HepG2 (cell line): ENCODE measurements around the gene HIC1. TPM values are rescaled to one million over a fixed set of nuclear protein-coding genes. Genes with fewer than 3 reads are reported as not detected.

Experiments used
- ATAC-seq: fragments of 200-7000 bp; cut with Tn5 transposase; 3 replicates; pipeline ENCODE4 v1.9.1; 2020; ENCODE audit warnings: mild to moderate bottlenecking, moderate library complexity
- BruUV-seq: library from RNA; stranded (reverse); fragments of 400-500 nt; replicated peaks from 2 replicates; lab custom pipeline; 2021; lab: Mats Ljungman, UMichigan
- CTCF ChIA-PET: fragments of 300-600 bp; formaldehyde crosslinking; extraction: SDS; loops from one replicate; lab custom pipeline; 2021; ENCODE audit warnings: low total read pairs, inconsistent platforms, low intra/inter-chr PET ratio; lab: Yijun Ruan, JAX
- POLR2A ChIA-PET: fragments of 350-600 bp; sonication (Branson Sonifier 250); formaldehyde crosslinking; loops from one replicate; lab custom pipeline; 2020; ENCODE audit warnings: antibody characterized with exemption, inconsistent platforms; lab: Yijun Ruan, JAX
- DNase-seq: peaks from one replicate; pipeline ENCODE4 v3.0.0-alpha.2; 2015; ENCODE audit warnings: low spot score
- FAIRE-seq: peaks from 3 replicates; lab custom pipeline; 2011; peaks lifted over from hg19 to GRCh38; lab: Jason Lieb, UNC
- H2AFZ ChIP-seq: one replicate; pipeline ENCODE4 v1.6.1; 2011; ENCODE audit warnings: low read length, inconsistent platforms
- H3K27ac ChIP-seq: fragments of 300-600 bp; 3 replicates; pipeline ENCODE4 v1.8.0; 2011; ENCODE audit warnings: mixed run types, mild to moderate bottlenecking, mixed read lengths, low read length, inconsistent platforms; ENCODE audit not compliant: insufficient read depth; ENCODE audit errors: extremely low read length
- H3K27me3 ChIP-seq, 2 experiments: fragments of 200-600 bp in 1 of 2; 2 replicates in 1 of 2; 3 replicates in 1 of 2; pipeline versions ENCODE4 v1.6.0 to v1.8.0; 2011; ENCODE audit warnings: low read length in 2 of 2, mild to moderate bottlenecking in 2 of 2, moderate library complexity in 2 of 2, inconsistent platforms in 1 of 2; ENCODE audit not compliant: insufficient read depth in 2 of 2, control insufficient read depth in 1 of 2
- H3K36me3 ChIP-seq, 2 experiments: fragments of 200-600 bp in 1 of 2; replicated peaks in 1 of 2; 2 replicates in 1 of 2; 3 replicates in 1 of 2; pipeline versions ENCODE4 v1.5.1 to v1.8.0; 2011; ENCODE audit warnings: low read length in 2 of 2, inconsistent platforms in 1 of 2; ENCODE audit not compliant: insufficient read depth in 2 of 2, control insufficient read depth in 1 of 2
- H3K4me1 ChIP-seq: 2 replicates; pipeline ENCODE4 v1.5.1; 2012; ENCODE audit warnings: low read length, inconsistent platforms; ENCODE audit not compliant: insufficient read depth
- H3K4me2 ChIP-seq: 2 replicates; pipeline ENCODE4 v1.6.0; 2011; ENCODE audit warnings: low read depth, low read length, inconsistent platforms
- H3K4me3 ChIP-seq, 3 experiments: fragments of 200-600 bp in 1 of 3; sonication (generic), shearing (Covaris generic) in 1 of 3; replicated peaks in 1 of 3; 2 replicates each; pipeline ENCODE4 v1.5.1; 2011 to 2016; ENCODE audit warnings: low read length in 3 of 3, inconsistent platforms in 2 of 3, low read depth in 2 of 3, mild to moderate bottlenecking in 2 of 3, control low read depth in 1 of 3, mixed read lengths in 1 of 3; ENCODE audit not compliant: insufficient read depth in 1 of 3
- H3K79me2 ChIP-seq: one replicate; pipeline ENCODE4 v1.6.1; 2011; ENCODE audit warnings: low read length, inconsistent platforms; ENCODE audit not compliant: insufficient read depth
- H3K9ac ChIP-seq: 2 replicates; pipeline ENCODE4 v1.6.0; 2011; ENCODE audit warnings: mild to moderate bottlenecking, low read depth, low read length, inconsistent platforms; ENCODE audit not compliant: insufficient read depth
- H3K9me3 ChIP-seq: 2 replicates; pipeline ENCODE4 v1.5.1; 2012; ENCODE audit warnings: mild to moderate bottlenecking, low read length
- H4K20me1 ChIP-seq: 2 replicates; pipeline ENCODE4 v1.6.0; 2011; ENCODE audit warnings: inconsistent platforms, mild to moderate bottlenecking, low read length, moderate library complexity; ENCODE audit not compliant: insufficient read depth
- ATRX ChIP-seq: sonication (generic); formaldehyde crosslinking; IDR thresholded peaks from 2 replicates; pipeline ENCODE4 v1.4.0; 2020; ENCODE audit warnings: missing genetic modification reagents, borderline replicate concordance
- EEA1 ChIP-seq: sonication (generic); formaldehyde crosslinking; IDR thresholded peaks from 2 replicates; pipeline ENCODE4 v1.5.1; 2020; ENCODE audit warnings: mild to moderate bottlenecking, missing genetic modification reagents, borderline replicate concordance
- HNF4A ChIP-seq: sonication (generic); formaldehyde crosslinking; IDR thresholded peaks from 2 replicates; pipeline ENCODE4 v1.4.0; 2020; ENCODE audit warnings: missing genetic modification reagents
- HNF4G ChIP-seq, 2 experiments: sonication (generic) in 1 of 2; formaldehyde crosslinking in 1 of 2; IDR thresholded peaks; 2 replicates each; pipeline versions ENCODE4 v1.4.0 to v1.6.1; 2011 to 2020; ENCODE audit warnings: borderline replicate concordance in 2 of 2, low read depth in 2 of 2, mild to moderate bottlenecking in 2 of 2, low read length in 1 of 2, missing genetic modification reagents in 1 of 2, moderate library complexity in 1 of 2
- POLR2A ChIP-seq, 2 experiments: IDR thresholded peaks; 2 replicates each; pipeline ENCODE4 v1.6.1; 2011; ENCODE audit warnings: low read depth in 2 of 2, low read length in 2 of 2, mild to moderate bottlenecking in 1 of 2, moderate library complexity in 1 of 2; ENCODE audit not compliant: insufficient read depth in 1 of 2
- SNAPC5 ChIP-seq: sonication (generic); formaldehyde crosslinking; IDR thresholded peaks from 2 replicates; pipeline ENCODE4 v1.8.1; 2023; ENCODE audit warnings: mild to moderate bottlenecking, missing genetic modification reagents, borderline replicate concordance
- SP2 ChIP-seq: sonication (generic); formaldehyde crosslinking; IDR thresholded peaks from 2 replicates; pipeline ENCODE4 v1.5.1; 2020; ENCODE audit warnings: mild to moderate bottlenecking, missing genetic modification reagents
- YEATS4 ChIP-seq: sonication (generic); formaldehyde crosslinking; IDR thresholded peaks from 2 replicates; pipeline ENCODE4 v1.4.0; 2020; ENCODE audit warnings: missing genetic modification reagents, borderline replicate concordance
- ZNF574 ChIP-seq: sonication (generic); formaldehyde crosslinking; IDR thresholded peaks from 2 replicates; pipeline ENCODE4 v1.4.0; 2020; ENCODE audit warnings: missing genetic modification reagents
- ZNF616 ChIP-seq: sonication (generic); formaldehyde crosslinking; IDR thresholded peaks from 2 replicates; pipeline ENCODE4 v1.5.0; 2020; ENCODE audit warnings: low read depth, mild to moderate bottlenecking, missing genetic modification reagents
- ZNF644 ChIP-seq: IDR thresholded peaks from 2 replicates; pipeline ENCODE4 v1.6.1; 2016; ENCODE audit warnings: low read depth
- ZNF740 ChIP-seq: sonication (generic); formaldehyde crosslinking; IDR thresholded peaks from 2 replicates; pipeline ENCODE4 v1.4.0; 2020; ENCODE audit warnings: missing genetic modification reagents
- ZNF777 ChIP-seq: sonication (generic); formaldehyde crosslinking; IDR thresholded peaks from 2 replicates; pipeline ENCODE4 v1.4.0; 2020; ENCODE audit warnings: missing genetic modification reagents
- WGBS: methylation state at CpG from one replicate; pipeline ENCODE4 v1.1.6; 2017; ENCODE audit warnings: low lambda C conversion rate; 5-methylcytosine and 5-hydroxymethylcytosine counted together
- in situ Hi-C: cut with HindIII; loops from 2 replicates; pipeline ENCODE4 v1.10.0; 2017; ENCODE audit warnings: low pct_unique_long_range_greater_than_20kb; ENCODE audit not compliant: extremely low pct_ligation_motif_present
- intact Hi-C: fragments of 100-400 bp; cut with micrococcal nuclease; formaldehyde crosslinking; loops from one replicate; pipeline ENCODE4 v1.10.0; 2022; ENCODE audit not compliant: unreplicated experiment
- polyA plus RNA-seq, 8 experiments: library from polyadenylated mRNA; depleted of rRNA in 3 of 8; stranded (reverse) in 7 of 8; unstranded in 1 of 8; fragments of >200 nt; fragmentation: Illumina TruSeq in 4 of 8; extraction: Trizol in 4 of 8; gene quantifications; 2 replicates each; pipeline versions ENCODE4 v1.2.1 to v1.2.3, GENCODE V29; 2011 to 2016; ENCODE audit warnings: low read depth in 4 of 8, missing spikeins in 1 of 8, mixed read lengths in 1 of 8; ENCODE audit not compliant: insufficient read depth in 1 of 8
- total RNA-seq, 5 experiments: library from RNA; depleted of rRNA; stranded (reverse); fragments of >200 nt; fragmentation: Illumina TruSeq; extraction: Trizol; gene quantifications; 2 replicates each; pipeline ENCODE4 v1.2.3, GENCODE V29; 2016; ENCODE audit warnings: low read depth in 1 of 5
- TF ChIP-seq, protein P1 (sequence below): sonication (generic); formaldehyde crosslinking; IDR thresholded peaks from 2 replicates; pipeline ENCODE4 v1.4.0; 2020; ENCODE audit warnings: mild to moderate bottlenecking, missing genetic modification reagents, borderline replicate concordance
- TF ChIP-seq, protein P2 (sequence below): sonication (generic); formaldehyde crosslinking; IDR thresholded peaks from 2 replicates; pipeline ENCODE4 v1.4.0; 2020; ENCODE audit warnings: mild to moderate bottlenecking, low read depth, missing genetic modification reagents
- TF ChIP-seq, protein P3 (sequence below): sonication (generic); formaldehyde crosslinking; IDR thresholded peaks from 2 replicates; pipeline ENCODE4 v1.5.0; 2020; ENCODE audit warnings: missing genetic modification reagents, mild to moderate bottlenecking, borderline replicate concordance

HIC1 gene
- total and polyA plus RNA-seq, 2 of the 13 experiments (the other 11 are each of a cell fraction or from before 2014, with no cell fraction given): 0.04 to 0.31 TPM

GRCh38 chr17:2094891-2095535, 40.1 kb downstream of the HIC1 start:
- Histone ChIP-seq H3K4me1 (peaks cover 39% of the 10 kb centered on the region), H3K4me3 (peak overlapping the region in 1 of 3 experiments; percentile 14; a peak in 1 of 6 replicates), H3K36me3 (peaks cover 0 to 11% of the 10 kb centered on the region in 2 experiments; a peak in 1 of 5 replicates), H3K27ac (peak overlapping the region; percentile 81), H3K79me2 (no peaks in the 10 kb centered on the region), H3K4me2 (peak overlapping the region; percentile 58), H4K20me1 (no peaks in the 10 kb centered on the region), H3K9me3 (no peaks in the 10 kb centered on the region), H2AFZ (no peak overlapping the region), H3K27me3 (no peaks in the 10 kb centered on the region), H3K9ac (peak overlapping the region; percentile 48)
- 36% methylated on average over 9 of the region's 12 CpGs for WGBS
- ChIA-PET CTCF (interaction anchor here (1.6 to 2.2 kb wide), 2 partner anchors 137 to 150 kb away, joined by 4 to 26 read pairs; no protein-coding TSS in a partner anchor), POLR2A (interaction anchor here (1.2 kb wide), 1 partner anchor 150 kb away, joined by 7 read pairs; no protein-coding TSS in a partner anchor)
- in situ Hi-C loops: loop anchor here (5.0 kb wide), 1 partner anchor 147 kb away; no protein-coding TSS in a partner anchor
- BruUV-seq: no TSS peak
- peak; percentile 92 for DNase-seq
- ATAC-seq: peak; percentile 100
- peak; percentile 97 for FAIRE-seq
- intact Hi-C loops: loop anchor here (1.0 to 5.0 kb wide), 3 partner anchors 62 to 149 kb away; no protein-coding TSS in a partner anchor
- peak; percentile 91 for TF ChIP-seq HNF4A (CRISPR knock-in tag)
- TF ChIP-seq, protein P1, sequence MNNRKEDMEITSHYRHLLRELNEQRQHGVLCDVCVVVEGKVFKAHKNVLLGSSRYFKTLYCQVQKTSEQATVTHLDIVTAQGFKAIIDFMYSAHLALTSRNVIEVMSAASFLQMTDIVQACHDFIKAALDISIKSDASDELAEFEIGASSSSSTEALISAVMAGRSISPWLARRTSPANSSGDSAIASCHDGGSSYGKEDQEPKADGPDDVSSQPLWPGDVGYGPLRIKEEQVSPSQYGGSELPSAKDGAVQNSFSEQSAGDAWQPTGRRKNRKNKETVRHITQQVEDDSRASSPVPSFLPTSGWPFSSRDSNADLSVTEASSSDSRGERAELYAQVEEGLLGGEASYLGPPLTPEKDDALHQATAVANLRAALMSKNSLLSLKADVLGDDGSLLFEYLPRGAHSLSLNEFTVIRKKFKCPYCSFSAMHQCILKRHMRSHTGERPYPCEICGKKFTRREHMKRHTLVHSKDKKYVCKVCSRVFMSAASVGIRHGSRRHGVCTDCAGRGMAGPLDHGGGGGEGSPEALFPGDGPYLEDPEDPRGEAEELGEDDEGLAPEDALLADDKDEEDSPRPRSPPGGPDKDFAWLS (CRISPR knock-in tag): no peak
- peak in 1 of 2 experiments; percentile 54; a peak in 2 of 4 replicates for TF ChIP-seq POLR2A (IDR thresholded peaks at IDR 0.05; ENCODE audit: insufficient read depth in 1 of 2, low read depth in 2 of 2, low read length in 2 of 2)
- TF ChIP-seq, protein P2, sequence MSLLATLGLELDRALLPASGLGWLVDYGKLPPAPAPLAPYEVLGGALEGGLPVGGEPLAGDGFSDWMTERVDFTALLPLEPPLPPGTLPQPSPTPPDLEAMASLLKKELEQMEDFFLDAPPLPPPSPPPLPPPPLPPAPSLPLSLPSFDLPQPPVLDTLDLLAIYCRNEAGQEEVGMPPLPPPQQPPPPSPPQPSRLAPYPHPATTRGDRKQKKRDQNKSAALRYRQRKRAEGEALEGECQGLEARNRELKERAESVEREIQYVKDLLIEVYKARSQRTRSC (CRISPR knock-in tag): no peak
- TF ChIP-seq HNF4G (IDR thresholded peaks at IDR 0.05; ENCODE audit: borderline replicate concordance, low read depth, low read length): peak; percentile 85
- peak; percentile 71; the same call in 1 of the 2 replicates for TF ChIP-seq HNF4G (CRISPR knock-in tag; IDR thresholded peaks at IDR 0.05; ENCODE audit: borderline replicate concordance, low read depth)
- no peak for TF ChIP-seq SNAPC5 (CRISPR knock-in tag)
- TF ChIP-seq ZNF644: 0 out of 2 replicates have a peak, but pooled peaks have one; percentile 23
- no peak for TF ChIP-seq ZNF740 (CRISPR knock-in tag)
- no peak for TF ChIP-seq ATRX (CRISPR knock-in tag)
- TF ChIP-seq SP2: no peak
- TF ChIP-seq ZNF616 (CRISPR knock-in tag): no peak
- TF ChIP-seq ZNF574 (CRISPR knock-in tag): peak; percentile 58
- no peak for TF ChIP-seq EEA1 (CRISPR knock-in tag)
- peak; percentile 92 for TF ChIP-seq ZNF777
- TF ChIP-seq YEATS4: no peak
- TF ChIP-seq, protein P3, sequence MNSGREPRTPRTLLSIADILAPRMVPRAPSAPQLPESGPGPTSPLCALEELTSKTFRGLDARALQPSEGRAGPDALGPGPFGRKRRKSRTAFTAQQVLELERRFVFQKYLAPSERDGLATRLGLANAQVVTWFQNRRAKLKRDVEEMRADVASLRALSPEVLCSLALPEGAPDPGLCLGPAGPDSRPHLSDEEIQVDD (CRISPR knock-in tag): no peak
